Endothelial cell of umbilical vein (primary cell): Measurements from ENCODE around the gene TAF3. TPM values are rescaled to one million over a fixed set of nuclear protein-coding genes. Genes with fewer than 3 reads are reported as not detected.

ENCODE experiments used
- BruUV-seq: library from RNA; stranded (reverse); fragments of 400-500 nt; replicated peaks from 2 replicates; lab custom pipeline; 2021; lab: Mats Ljungman, UMichigan
- CTCF ChIA-PET: fragments of 300-600, 350-600 bp; sonication (Branson Sonifier 250); formaldehyde crosslinking; loops from one replicate; lab custom pipeline; 2021; ENCODE audit warnings: antibody characterized with exemption, inconsistent platforms; lab: Charles Lee
- POLR2A ChIA-PET: fragments of 300-600, 350-600 bp; sonication (Branson Sonifier 250); formaldehyde crosslinking; loops from one replicate; lab custom pipeline; 2021; ENCODE audit warnings: antibody characterized with exemption, inconsistent platforms; lab: Charles Lee
- DNase-seq: peaks from one replicate; pipeline ENCODE4 v3.0.0-alpha.2; 2011; ENCODE audit warnings: low read depth, low spot score
- FAIRE-seq: peaks from 2 replicates; lab custom pipeline; 2011; peaks lifted over from hg19 to GRCh38; lab: Jason Lieb, UNC
- H2AFZ ChIP-seq: 2 replicates; pipeline ENCODE4 v1.6.0; 2012; ENCODE audit warnings: low read depth, low read length, control low read depth, inconsistent platforms
- H3K27ac ChIP-seq: 2 replicates; pipeline ENCODE4 v1.5.1; 2011; ENCODE audit warnings: low read depth, mild to moderate bottlenecking, control low read depth, low read length, moderate library complexity; ENCODE audit not compliant: insufficient read depth
- H3K27me3 ChIP-seq, 2 experiments: 2 replicates each; pipeline versions ENCODE4 v1.6.0 to v1.6.1; 2011; ENCODE audit warnings: low read length in 2 of 2, mixed read lengths in 1 of 2; ENCODE audit not compliant: control insufficient read depth in 2 of 2, insufficient read depth in 2 of 2
- H3K36me3 ChIP-seq, 2 experiments: 2 replicates in 1 of 2; 3 replicates in 1 of 2; pipeline ENCODE4 v1.5.1; 2011; ENCODE audit warnings: low read length in 2 of 2, mild to moderate bottlenecking in 1 of 2, moderate library complexity in 1 of 2; ENCODE audit not compliant: control insufficient read depth in 2 of 2, insufficient read depth in 2 of 2; ENCODE audit errors: extremely low read depth in 1 of 2
- H3K4me1 ChIP-seq: 3 replicates; pipeline ENCODE4 v1.5.1; 2011; ENCODE audit warnings: mild to moderate bottlenecking, low read length; ENCODE audit not compliant: control insufficient read depth, insufficient read depth; ENCODE audit errors: extremely low read depth
- H3K4me2 ChIP-seq: 2 replicates; pipeline ENCODE4 v1.6.1; 2011; ENCODE audit warnings: low read length, control low read depth, mixed read lengths; ENCODE audit not compliant: insufficient read depth
- H3K4me3 ChIP-seq, 3 experiments: fragments of 200-600 bp in 1 of 3; sonication (generic), shearing (Covaris generic) in 1 of 3; replicated peaks in 1 of 3; 2 replicates each; pipeline ENCODE4 v1.5.1; 2011 to 2016; ENCODE audit warnings: control low read depth in 3 of 3, low read length in 3 of 3, mild to moderate bottlenecking in 2 of 3, inconsistent platforms in 1 of 3, low read depth in 1 of 3, moderate library complexity in 1 of 3; ENCODE audit not compliant: insufficient read depth in 1 of 3
- H3K79me2 ChIP-seq: 2 replicates; pipeline ENCODE4 v1.6.0; 2012; ENCODE audit warnings: low read length, inconsistent platforms; ENCODE audit not compliant: control insufficient read depth, insufficient read depth
- H3K9ac ChIP-seq: replicated peaks from 2 replicates; pipeline ENCODE3; 2011; ENCODE audit warnings: low read length, control low read depth; ENCODE audit not compliant: insufficient read depth; ENCODE audit errors: extremely low read depth
- H3K9me1 ChIP-seq: replicated peaks from 3 replicates; pipeline ENCODE4 v1.6.0; 2011; ENCODE audit warnings: mild to moderate bottlenecking, low read length; ENCODE audit not compliant: control insufficient read depth, insufficient read depth; ENCODE audit errors: extremely low read depth
- H3K9me3 ChIP-seq: replicated peaks from 2 replicates; pipeline ENCODE4 v1.5.1; 2012; ENCODE audit warnings: low read length, inconsistent platforms; ENCODE audit not compliant: control insufficient read depth, insufficient read depth
- H4K20me1 ChIP-seq: replicated peaks from 2 replicates; pipeline ENCODE3; 2011; ENCODE audit warnings: mild to moderate bottlenecking, low read length; ENCODE audit not compliant: control insufficient read depth, insufficient read depth; ENCODE audit errors: extremely low read depth
- CTCF ChIP-seq, 2 donors: IDR thresholded peaks; 1 replicate in 1 of 2; 2 replicates in 1 of 2; pipeline ENCODE4 v1.5.1; 2011; ENCODE audit warnings: low read length in 2 of 2, mild to moderate bottlenecking in 2 of 2, moderate library complexity in 2 of 2, control low read depth in 1 of 2, inconsistent platforms in 1 of 2, low read depth in 1 of 2; ENCODE audit not compliant: insufficient read depth in 1 of 2; ENCODE audit errors: extremely low read depth in 1 of 2
- EZH2 ChIP-seq: IDR thresholded peaks from 2 replicates; pipeline ENCODE4 v1.6.1; 2012; ENCODE audit warnings: borderline replicate concordance, low read depth, mild to moderate bottlenecking, moderate library complexity, low read length, inconsistent platforms; ENCODE audit not compliant: severe bottlenecking
- FOS ChIP-seq: IDR thresholded peaks from 2 replicates; pipeline ENCODE4 v1.6.1; 2011; ENCODE audit warnings: mild to moderate bottlenecking, low read length, moderate library complexity, borderline replicate concordance; ENCODE audit not compliant: insufficient read depth
- GATA2 ChIP-seq: IDR thresholded peaks from 2 replicates; pipeline ENCODE4 v1.7.0; 2011; ENCODE audit warnings: low read depth, mild to moderate bottlenecking, moderate library complexity, mixed read lengths, low read length; ENCODE audit not compliant: insufficient read length, insufficient read depth
- JUN ChIP-seq: IDR thresholded peaks from 2 replicates; pipeline ENCODE4 v1.6.1; 2011; ENCODE audit warnings: borderline replicate concordance, low read depth; ENCODE audit not compliant: insufficient read length, insufficient read depth
- MAX ChIP-seq: IDR thresholded peaks from 2 replicates; pipeline ENCODE4 v1.6.1; 2011; ENCODE audit not compliant: insufficient read depth, insufficient read length
- MYC ChIP-seq: IDR thresholded peaks from one replicate; pipeline ENCODE4 v1.6.1; 2011; ENCODE audit warnings: mild to moderate bottlenecking, low read depth, low read length
- POLR2A ChIP-seq: IDR thresholded peaks from 2 replicates; pipeline ENCODE4 v1.6.1; 2012; ENCODE audit warnings: low read depth, mild to moderate bottlenecking, control low read depth, low read length
- POLR2AphosphoS5 ChIP-seq: IDR thresholded peaks from 2 replicates; pipeline ENCODE4 v1.6.1; 2012; ENCODE audit warnings: low read depth, mild to moderate bottlenecking, control low read depth, low read length, moderate library complexity; ENCODE audit not compliant: insufficient read depth
- dilution Hi-C: fragments of 300-500 bp; cut with MboI; formaldehyde crosslinking; loops from one replicate; pipeline ENCODE4 v1.15.0; 2019; ENCODE audit warnings: low sequenced_read_pairs; ENCODE audit not compliant: extremely low pct_ligation_motif_present
- intact Hi-C: fragments of 100-400 bp; cut with micrococcal nuclease; formaldehyde crosslinking; loops from one replicate; pipeline ENCODE4 v1.10.0; 2022
- polyA plus RNA-seq, 4 experiments: library from polyadenylated mRNA; depleted of rRNA in 3 of 4; stranded (reverse) in 3 of 4; unstranded in 1 of 4; fragments of >200 nt; gene quantifications; 2 replicates each; pipeline versions ENCODE4 v1.2.1 to v1.2.3, GENCODE V29; 2011 to 2012; ENCODE audit warnings: missing spikeins in 1 of 4
- total RNA-seq: library from RNA; stranded (reverse); gene quantifications from 2 replicates; pipeline ENCODE4 v1.2.3, GENCODE V29; 2021

Gene TAF3
- total and polyA plus RNA-seq, 2 donors (not counting 3 experiments of a cell fraction or from before 2014, with no cell fraction given): 2.4 to 10.5 TPM

- H3K36me3 ChIP-seq: no peaks in the 10 kb centered on the region
- H2AFZ ChIP-seq: no peak overlapping the region
- ChIA-PET POLR2A (no interaction called here), CTCF (interaction anchor here (0.8 kb wide), 1 partner anchor 162 kb away, joined by 3 read pairs; no protein-coding TSS in a partner anchor)
- FAIRE-seq: no peak
- BruUV-seq: no TSS peak
- intact Hi-C loops (no loop called here), dilution Hi-C loops (no loop called here)
- H3K27me3 ChIP-seq: peaks cover 23 to 30% of the 10 kb centered on the region in 2 experiments
- no peaks in the 10 kb centered on the region for H3K9me1 ChIP-seq
- no peak overlapping the region for H3K4me3 ChIP-seq
- no peaks in the 10 kb centered on the region for H4K20me1 ChIP-seq
- no peaks in the 10 kb centered on the region for H3K9me3 ChIP-seq
- H3K9ac ChIP-seq: no peak overlapping the region
- no peak overlapping the region for H3K27ac ChIP-seq
- no peaks in the 10 kb centered on the region for H3K79me2 ChIP-seq
- H3K4me1 ChIP-seq: peaks cover 16% of the 10 kb centered on the region
- DNase-seq: no peak
- H3K4me2 ChIP-seq: no peak overlapping the region
- no peak for TF ChIP-seq CTCF (IDR thresholded peaks at IDR 0.05; ENCODE audit: extremely low read depth in 1 of 2, insufficient read depth in 1 of 2, low read depth in 1 of 2, low read length in 2 of 2)
- no peak for TF ChIP-seq MAX
- TF ChIP-seq GATA2: no peak
- no peak for TF ChIP-seq FOS
- no peak for TF ChIP-seq POLR2AphosphoS5
- no peak for TF ChIP-seq JUN
- TF ChIP-seq MYC: no peak
- no peak for TF ChIP-seq POLR2A
- no peak for TF ChIP-seq EZH2
These were observed 215.6 kb downstream of the TAF3 start for GRCh38 chr10:8033812-8034465.
